ENCODE measurements around the gene JAG1. TPM values are rescaled to one million over a fixed set of nuclear protein-coding genes. Genes with fewer than 3 reads are reported as not detected.
A peak's percentile ranks its signal among the peaks of the same experiment; 100 is the strongest.

JAG1 gene
- total RNA-seq, 1 donor from 2014 or later: 172 TPM

DNA sequence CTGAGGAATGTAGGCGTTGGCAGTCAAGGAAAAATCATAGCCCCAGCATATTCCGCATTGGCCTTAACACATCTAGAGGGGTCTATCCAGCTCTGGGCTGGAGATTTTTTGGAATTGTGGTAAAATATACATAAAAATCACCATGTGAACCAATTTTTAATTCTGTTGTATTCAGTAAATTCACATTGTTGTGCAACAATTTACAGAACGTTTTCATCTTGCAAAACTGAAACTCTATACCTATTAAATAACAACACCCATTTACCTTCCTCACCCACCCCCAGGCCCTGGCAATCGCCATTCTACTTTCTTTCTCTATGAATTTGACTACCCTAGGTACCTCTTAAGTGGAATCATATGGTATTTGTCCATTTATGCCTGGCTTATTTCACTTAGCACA is 6.8 kb upstream of the JAG1 start:
- Mint-ChIP-seq H3K27me3 (ENCODE audit: unreplicated experiment) (no peaks in the 10 kb centered on the region), H3K36me3 (ENCODE audit: low read depth, unreplicated experiment) (no peaks in the 10 kb centered on the region), H3K4me3 (ENCODE audit: unreplicated experiment) (no peak overlapping the region), H3K9me3 (ENCODE audit: unreplicated experiment) (no peaks in the 10 kb centered on the region), H3K27ac (ENCODE audit: unreplicated experiment) (no peak overlapping the region), H3K4me1 (ENCODE audit: unreplicated experiment) (peaks cover 14% of the 10 kb centered on the region)
- TF ChIP-seq, protein P1, sequence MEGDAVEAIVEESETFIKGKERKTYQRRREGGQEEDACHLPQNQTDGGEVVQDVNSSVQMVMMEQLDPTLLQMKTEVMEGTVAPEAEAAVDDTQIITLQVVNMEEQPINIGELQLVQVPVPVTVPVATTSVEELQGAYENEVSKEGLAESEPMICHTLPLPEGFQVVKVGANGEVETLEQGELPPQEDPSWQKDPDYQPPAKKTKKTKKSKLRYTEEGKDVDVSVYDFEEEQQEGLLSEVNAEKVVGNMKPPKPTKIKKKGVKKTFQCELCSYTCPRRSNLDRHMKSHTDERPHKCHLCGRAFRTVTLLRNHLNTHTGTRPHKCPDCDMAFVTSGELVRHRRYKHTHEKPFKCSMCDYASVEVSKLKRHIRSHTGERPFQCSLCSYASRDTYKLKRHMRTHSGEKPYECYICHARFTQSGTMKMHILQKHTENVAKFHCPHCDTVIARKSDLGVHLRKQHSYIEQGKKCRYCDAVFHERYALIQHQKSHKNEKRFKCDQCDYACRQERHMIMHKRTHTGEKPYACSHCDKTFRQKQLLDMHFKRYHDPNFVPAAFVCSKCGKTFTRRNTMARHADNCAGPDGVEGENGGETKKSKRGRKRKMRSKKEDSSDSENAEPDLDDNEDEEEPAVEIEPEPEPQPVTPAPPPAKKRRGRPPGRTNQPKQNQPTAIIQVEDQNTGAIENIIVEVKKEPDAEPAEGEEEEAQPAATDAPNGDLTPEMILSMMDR (IDR thresholded peaks at IDR 0.05; ENCODE audit: unreplicated experiment): no peak
- DNase-seq (ENCODE audit: low spot score): no peak

DNA sequence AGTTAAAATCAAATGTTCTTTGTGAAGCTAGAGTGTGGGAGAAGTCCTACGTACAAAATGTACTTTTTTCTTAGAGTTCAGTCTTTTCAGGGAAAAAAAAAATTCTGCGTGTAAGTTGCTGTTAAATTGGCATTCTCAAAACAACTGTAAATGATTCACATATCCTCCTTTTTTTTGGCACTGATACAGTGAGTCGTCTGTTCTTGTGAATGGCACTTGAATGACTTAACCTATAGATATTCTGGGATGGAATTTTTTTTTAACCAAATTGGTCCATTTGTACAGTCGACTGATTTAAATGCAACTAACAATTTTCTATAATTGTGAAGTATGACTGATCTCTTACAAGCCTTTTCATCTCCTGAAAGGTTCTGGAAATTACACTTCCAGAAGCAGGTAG is 5.5 kb upstream of the JAG1 start:
- Mint-ChIP-seq H3K36me3 (ENCODE audit: low read depth, unreplicated experiment) (no peaks in the 10 kb centered on the region), H3K27ac (ENCODE audit: unreplicated experiment) (no peak overlapping the region), H3K27me3 (ENCODE audit: unreplicated experiment) (peaks cover 2% of the 10 kb centered on the region), H3K4me3 (ENCODE audit: unreplicated experiment) (no peak overlapping the region), H3K4me1 (ENCODE audit: unreplicated experiment) (peaks cover 21% of the 10 kb centered on the region), H3K9me3 (ENCODE audit: unreplicated experiment) (no peaks in the 10 kb centered on the region)
- DNase-seq (ENCODE audit: low spot score): no peak
- TF ChIP-seq, protein P1 (IDR thresholded peaks at IDR 0.05; ENCODE audit: unreplicated experiment): no peak

DNA sequence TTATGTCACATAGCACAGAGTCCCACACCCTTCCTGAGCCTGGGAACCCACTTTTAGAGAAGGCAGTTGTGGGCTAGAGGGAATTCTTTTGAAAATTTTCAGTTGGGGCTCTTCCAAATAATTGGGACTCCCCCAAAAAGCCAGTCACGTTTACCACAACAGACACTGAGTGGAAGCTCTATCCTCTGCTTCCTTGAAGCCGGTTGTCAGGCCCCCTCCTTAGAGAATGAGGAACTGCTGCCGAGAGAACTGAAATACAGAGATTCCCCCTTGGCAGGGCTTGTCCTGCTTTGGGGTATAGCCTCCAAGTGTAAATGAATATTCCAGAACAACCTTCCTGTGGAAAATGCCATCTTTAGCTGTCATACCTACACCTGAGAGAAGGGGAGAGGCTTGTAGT is 2.7 kb upstream of the JAG1 start:
- TF ChIP-seq, protein P1 (IDR thresholded peaks at IDR 0.05; ENCODE audit: unreplicated experiment): no peak
- no peaks in the 10 kb centered on the region for H3K9me3 Mint-ChIP-seq (ENCODE audit: unreplicated experiment)
- peaks cover 21% of the 10 kb centered on the region for H3K4me1 Mint-ChIP-seq (ENCODE audit: unreplicated experiment)
- no peak overlapping the region for H3K27ac Mint-ChIP-seq (ENCODE audit: unreplicated experiment)
- no peak for DNase-seq (ENCODE audit: low spot score)
- H3K27me3 Mint-ChIP-seq (ENCODE audit: unreplicated experiment): peaks cover 6% of the 10 kb centered on the region
- H3K36me3 Mint-ChIP-seq (ENCODE audit: low read depth, unreplicated experiment): peaks cover 12% of the 10 kb centered on the region
- no peak overlapping the region for H3K4me3 Mint-ChIP-seq (ENCODE audit: unreplicated experiment)

DNA sequence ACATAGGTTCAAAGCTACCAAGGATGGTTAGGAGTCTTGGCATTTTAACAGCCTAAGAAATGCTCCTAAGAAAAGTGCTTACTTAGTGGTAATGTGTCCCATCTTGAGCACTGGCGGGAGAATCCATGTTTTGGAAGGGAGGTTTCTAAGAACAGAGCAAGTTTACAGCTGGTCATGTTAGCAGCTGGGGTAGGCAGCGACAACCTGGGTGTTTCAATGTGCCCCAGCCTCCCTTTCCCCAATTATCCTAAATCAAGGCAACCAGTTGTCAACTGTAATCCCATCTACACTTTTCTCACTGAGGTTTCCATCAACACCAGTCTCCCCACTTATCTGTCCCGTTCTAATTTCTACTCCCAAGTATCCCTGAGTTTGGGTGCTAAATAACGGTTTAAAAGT is 1.6 kb upstream of the JAG1 start:
- peaks cover 6% of the 10 kb centered on the region for H3K27me3 Mint-ChIP-seq (ENCODE audit: unreplicated experiment)
- H3K36me3 Mint-ChIP-seq (ENCODE audit: low read depth, unreplicated experiment): peaks cover 23% of the 10 kb centered on the region
- peak overlapping the region; percentile 94 for H3K4me3 Mint-ChIP-seq (ENCODE audit: unreplicated experiment)
- DNase-seq (ENCODE audit: low spot score): no peak
- peaks cover 31% of the 10 kb centered on the region for H3K4me1 Mint-ChIP-seq (ENCODE audit: unreplicated experiment)
- no peaks in the 10 kb centered on the region for H3K9me3 Mint-ChIP-seq (ENCODE audit: unreplicated experiment)
- H3K27ac Mint-ChIP-seq (ENCODE audit: unreplicated experiment): peak overlapping the region; percentile 92
- TF ChIP-seq, protein P1 (IDR thresholded peaks at IDR 0.05; ENCODE audit: unreplicated experiment): no peak

DNA sequence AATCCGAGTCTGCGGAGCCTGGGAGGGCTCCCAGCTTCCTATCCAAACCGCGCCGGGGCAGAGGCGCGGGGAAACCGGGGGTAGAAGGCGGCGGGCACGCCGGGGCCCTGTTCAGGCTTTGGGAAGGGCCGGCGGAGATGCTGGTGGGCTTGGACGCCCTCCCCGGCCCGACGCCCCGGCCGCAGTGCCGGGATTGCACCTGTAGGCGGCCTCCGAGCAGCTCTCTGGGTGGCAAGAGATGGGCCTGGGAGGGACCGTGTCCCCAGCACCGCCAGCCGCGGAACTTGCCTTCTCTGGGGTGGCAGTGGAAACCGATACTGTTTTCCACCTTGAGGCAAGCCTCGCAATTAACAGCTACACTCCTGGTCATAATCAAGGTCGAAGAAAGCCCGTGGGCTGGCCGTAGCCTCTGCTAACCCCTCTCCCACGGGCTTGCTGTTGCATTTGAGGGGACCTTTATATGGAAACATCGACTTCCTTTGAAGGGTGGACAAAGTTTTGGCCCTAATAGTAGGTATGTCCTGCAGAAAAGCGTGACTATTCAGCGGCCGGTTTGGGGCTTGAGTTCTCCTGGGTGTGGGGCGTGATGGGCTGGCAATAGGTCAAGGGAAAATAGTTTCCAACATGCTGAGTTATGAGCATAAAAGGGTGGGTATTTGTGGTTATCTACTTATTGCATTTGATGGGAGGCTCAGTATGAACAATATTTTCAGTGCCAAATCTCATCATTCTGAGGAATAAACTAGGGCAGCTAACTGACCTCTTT is 1.1 kb upstream of the JAG1 start:
- peak; percentile 94 for DNase-seq (ENCODE audit: low spot score)
- peaks cover 37% of the 10 kb centered on the region for H3K4me1 Mint-ChIP-seq (ENCODE audit: unreplicated experiment)
- peaks cover 25% of the 10 kb centered on the region for H3K36me3 Mint-ChIP-seq (ENCODE audit: low read depth, unreplicated experiment)
- no peaks in the 10 kb centered on the region for H3K9me3 Mint-ChIP-seq (ENCODE audit: unreplicated experiment)
- peak overlapping the region; percentile 94 for H3K4me3 Mint-ChIP-seq (ENCODE audit: unreplicated experiment)
- TF ChIP-seq, protein P1 (IDR thresholded peaks at IDR 0.05; ENCODE audit: unreplicated experiment): peak; percentile 84
- peak overlapping the region; percentile 92 for H3K27ac Mint-ChIP-seq (ENCODE audit: unreplicated experiment)
- peaks cover 6% of the 10 kb centered on the region for H3K27me3 Mint-ChIP-seq (ENCODE audit: unreplicated experiment)
